Neural cell (in vitro differentiated cells): ENCODE measurements around the gene DUOX1. TPM values are rescaled to one million over a fixed set of nuclear protein-coding genes. Genes with fewer than 3 reads are reported as not detected.

Experiments used
- H2AFZ ChIP-seq: fragments of 200-600, 300-800 bp; sonication (generic), shearing (Covaris generic); 2 replicates; pipeline ENCODE4 v1.6.0; 2014; ENCODE audit warnings: low read depth, mild to moderate bottlenecking, antibody characterized with exemption, low read length, moderate library complexity
- H3F3A ChIP-seq: fragments of 200-600 bp; shearing (Covaris generic); 2 replicates; pipeline ENCODE4 v1.6.1; 2016; ENCODE audit warnings: mild to moderate bottlenecking, moderate library complexity, mixed read lengths, antibody characterized with exemption, low read length; ENCODE audit not compliant: insufficient read depth, poor library complexity, severe bottlenecking
- H3K27ac ChIP-seq: fragments of 200-600, 300-800 bp; sonication (generic), shearing (Covaris generic); 2 replicates; pipeline ENCODE4 v1.5.1; 2014; ENCODE audit warnings: mild to moderate bottlenecking, low read length, moderate library complexity
- H3K27me3 ChIP-seq: fragments of 300-800, 200-600 bp; sonication (generic), shearing (Covaris generic); 2 replicates; pipeline ENCODE4 v1.6.0; 2014; ENCODE audit warnings: mild to moderate bottlenecking, low read depth, low read length, moderate library complexity; ENCODE audit not compliant: insufficient read depth
- H3K36me3 ChIP-seq: fragments of 300-800, 200-600 bp; sonication (generic), shearing (Covaris generic); 2 replicates; pipeline ENCODE4 v1.5.1; 2014; ENCODE audit warnings: mild to moderate bottlenecking, antibody characterized with exemption, low read length, moderate library complexity; ENCODE audit not compliant: insufficient read depth
- H3K4me2 ChIP-seq: fragments of 300-800, 200-600 bp; sonication (generic), shearing (Covaris generic); 2 replicates; pipeline ENCODE4 v1.6.0; 2014; ENCODE audit warnings: mild to moderate bottlenecking, low read length
- H3K4me3 ChIP-seq: fragments of 300-800, 200-600 bp; sonication (generic), shearing (Covaris generic); 2 replicates; pipeline ENCODE4 v1.5.1; 2014; ENCODE audit warnings: mild to moderate bottlenecking, low read length, moderate library complexity
- H3K79me2 ChIP-seq: fragments of 200-600 bp; shearing (Covaris generic); replicated peaks from 2 replicates; pipeline ENCODE4 v1.6.0; 2014; ENCODE audit warnings: mild to moderate bottlenecking, low read length, moderate library complexity; ENCODE audit not compliant: insufficient read depth
- H3K9ac ChIP-seq: fragments of 300-800, 200-600 bp; sonication (generic), shearing (Covaris generic); 2 replicates; pipeline ENCODE4 v1.6.1; 2016; ENCODE audit warnings: mild to moderate bottlenecking, low read length, mixed read lengths
- H3K9me2 ChIP-seq: fragments of 200-600 bp; shearing (Covaris generic); 2 replicates; pipeline ENCODE4 v1.6.1; 2016; ENCODE audit warnings: mild to moderate bottlenecking, low read length, mixed read lengths; ENCODE audit not compliant: insufficient read depth
- H3K9me3 ChIP-seq: fragments of 200-600, 300-800 bp; sonication (generic), shearing (Covaris generic); 2 replicates; pipeline ENCODE4 v1.6.1; 2016; ENCODE audit warnings: mild to moderate bottlenecking, mixed run types, low read length, moderate library complexity, mixed read lengths
- H4K20me1 ChIP-seq: fragments of 200-600 bp; shearing (Covaris generic); 2 replicates; pipeline ENCODE4 v1.6.1; 2016; ENCODE audit warnings: mild to moderate bottlenecking, mixed run types; ENCODE audit not compliant: insufficient read depth
- EP300 ChIP-seq: fragments of 450-650 bp; conservative IDR thresholded peaks from 2 replicates; pipeline ENCODE4 v1.6.1; 2014; ENCODE audit warnings: antibody characterized with exemption, mild to moderate bottlenecking, moderate library complexity; ENCODE audit not compliant: poor library complexity, severe bottlenecking
- EZH2 ChIP-seq: fragments of 200-600, 300-800 bp; shearing (Covaris generic), sonication (generic); IDR thresholded peaks from 2 replicates; pipeline ENCODE4 v1.6.1; 2014; ENCODE audit warnings: antibody characterized with exemption, low read length, borderline replicate concordance, mild to moderate bottlenecking; ENCODE audit not compliant: insufficient read depth, poor library complexity, severe bottlenecking
- MXI1 ChIP-seq: fragments of 450-650 bp; conservative IDR thresholded peaks from 2 replicates; pipeline ENCODE4 v1.6.1; 2014; ENCODE audit warnings: antibody characterized with exemption, mild to moderate bottlenecking; ENCODE audit not compliant: poor library complexity, severe bottlenecking
- POLR2AphosphoS5 ChIP-seq: IDR thresholded peaks from 2 replicates; pipeline ENCODE4 v1.6.1; 2012
- RAD21 ChIP-seq: fragments of 450-650 bp; conservative IDR thresholded peaks from 2 replicates; pipeline ENCODE4 v1.6.1; 2014; ENCODE audit warnings: antibody characterized with exemption, mild to moderate bottlenecking, moderate library complexity
- SMC3 ChIP-seq: fragments of 450-650 bp; conservative IDR thresholded peaks from 2 replicates; pipeline ENCODE4 v1.6.1; 2014; ENCODE audit warnings: antibody characterized with exemption, mild to moderate bottlenecking, moderate library complexity; ENCODE audit not compliant: poor library complexity
- TAF1 ChIP-seq: IDR thresholded peaks from 2 replicates; pipeline ENCODE4 v1.6.1; 2012; ENCODE audit warnings: low read depth
- polyA plus RNA-seq: library from polyadenylated mRNA; depleted of rRNA; stranded (reverse); fragments of >200 nt; gene quantifications from 2 replicates; pipeline ENCODE4 v1.2.3, GENCODE V29; 2014
- TF ChIP-seq, protein P1 (sequence below): fragments of 450-650 bp; IDR thresholded peaks from 2 replicates; pipeline ENCODE4 v1.5.1; 2014; ENCODE audit warnings: antibody characterized with exemption, mild to moderate bottlenecking, moderate library complexity; ENCODE audit not compliant: poor library complexity, severe bottlenecking
- TF ChIP-seq, protein P2 (sequence below): IDR thresholded peaks from 2 replicates; pipeline ENCODE4 v1.6.1; 2012; ENCODE audit warnings: borderline replicate concordance

DUOX1 gene
- polyA plus RNA-seq, 1 donor from 2014 or later, result not detected

DNA sequence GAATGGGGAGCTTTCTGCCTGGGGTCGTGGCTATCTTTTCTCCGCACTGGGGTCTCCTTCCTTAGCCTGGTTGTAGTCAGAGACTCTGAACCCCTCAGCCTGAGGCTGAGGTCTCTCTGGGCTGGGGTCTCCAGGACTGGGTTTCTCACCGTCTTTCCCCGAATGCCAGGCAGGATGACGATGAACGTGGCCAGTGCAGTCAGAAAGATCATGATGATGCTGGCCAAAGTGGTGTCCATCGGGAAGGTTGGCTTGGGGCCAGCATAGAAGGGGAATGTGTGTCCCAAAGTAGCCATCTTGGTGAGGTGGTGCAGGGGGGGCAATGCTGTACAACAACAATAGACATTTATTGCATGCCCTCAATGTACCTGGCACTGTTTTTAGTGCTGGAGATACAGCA is 7.1 kb upstream of the DUOX1 start:
- no peak overlapping the region for H3K9ac ChIP-seq
- no peak overlapping the region for H2AFZ ChIP-seq
- no peaks in the 10 kb centered on the region for H3F3A ChIP-seq
- peaks cover 59% of the 10 kb centered on the region for H3K27me3 ChIP-seq
- H3K27ac ChIP-seq, result no peak overlapping the region
- TF ChIP-seq MXI1 (no peak), RAD21 (no peak)
- H3K36me3 ChIP-seq, result no peaks in the 10 kb centered on the region
- no peaks in the 10 kb centered on the region for H4K20me1 ChIP-seq
- no peaks in the 10 kb centered on the region for H3K9me2 ChIP-seq
- no peak overlapping the region for H3K4me2 ChIP-seq
- H3K4me3 ChIP-seq, result no peak overlapping the region
- H3K79me2 ChIP-seq, result no peaks in the 10 kb centered on the region
- no peaks in the 10 kb centered on the region for H3K9me3 ChIP-seq

DNA sequence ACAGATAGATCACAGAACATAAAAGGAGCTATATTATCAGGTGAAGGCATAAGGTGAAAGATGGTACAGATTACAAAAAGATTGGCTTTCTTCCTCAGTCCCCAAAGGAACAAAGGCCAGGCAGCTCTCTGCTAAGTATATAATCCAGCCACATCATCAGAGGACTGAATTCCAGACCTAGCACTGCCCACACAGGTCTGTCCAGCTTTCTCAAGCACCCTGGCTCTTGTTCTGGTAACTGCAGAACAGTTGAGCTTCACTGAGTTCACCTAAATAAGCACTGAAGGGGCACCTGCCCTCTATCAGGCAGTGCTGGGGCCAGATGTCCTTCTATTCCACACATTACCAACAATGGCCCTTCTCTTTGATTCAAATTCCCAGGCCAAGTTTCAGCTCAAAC is 6.4 kb upstream of the DUOX1 start:
- H4K20me1 ChIP-seq, result no peaks in the 10 kb centered on the region
- no peak overlapping the region for H3K4me3 ChIP-seq
- H3F3A ChIP-seq, result no peaks in the 10 kb centered on the region
- no peak overlapping the region for H3K27ac ChIP-seq
- H3K36me3 ChIP-seq, result no peaks in the 10 kb centered on the region
- no peaks in the 10 kb centered on the region for H3K79me2 ChIP-seq
- no peak overlapping the region for H2AFZ ChIP-seq
- no peak overlapping the region for H3K4me2 ChIP-seq
- peaks cover 61% of the 10 kb centered on the region for H3K27me3 ChIP-seq
- H3K9ac ChIP-seq, result no peak overlapping the region
- TF ChIP-seq, protein P1, sequence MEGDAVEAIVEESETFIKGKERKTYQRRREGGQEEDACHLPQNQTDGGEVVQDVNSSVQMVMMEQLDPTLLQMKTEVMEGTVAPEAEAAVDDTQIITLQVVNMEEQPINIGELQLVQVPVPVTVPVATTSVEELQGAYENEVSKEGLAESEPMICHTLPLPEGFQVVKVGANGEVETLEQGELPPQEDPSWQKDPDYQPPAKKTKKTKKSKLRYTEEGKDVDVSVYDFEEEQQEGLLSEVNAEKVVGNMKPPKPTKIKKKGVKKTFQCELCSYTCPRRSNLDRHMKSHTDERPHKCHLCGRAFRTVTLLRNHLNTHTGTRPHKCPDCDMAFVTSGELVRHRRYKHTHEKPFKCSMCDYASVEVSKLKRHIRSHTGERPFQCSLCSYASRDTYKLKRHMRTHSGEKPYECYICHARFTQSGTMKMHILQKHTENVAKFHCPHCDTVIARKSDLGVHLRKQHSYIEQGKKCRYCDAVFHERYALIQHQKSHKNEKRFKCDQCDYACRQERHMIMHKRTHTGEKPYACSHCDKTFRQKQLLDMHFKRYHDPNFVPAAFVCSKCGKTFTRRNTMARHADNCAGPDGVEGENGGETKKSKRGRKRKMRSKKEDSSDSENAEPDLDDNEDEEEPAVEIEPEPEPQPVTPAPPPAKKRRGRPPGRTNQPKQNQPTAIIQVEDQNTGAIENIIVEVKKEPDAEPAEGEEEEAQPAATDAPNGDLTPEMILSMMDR, result no peak
- TF ChIP-seq RAD21 (no peak), POLR2AphosphoS5 (no peak), EZH2 (no peak), SMC3 (no peak), TAF1 (no peak), MXI1 (no peak), EP300 (no peak)
- TF ChIP-seq, protein P2, sequence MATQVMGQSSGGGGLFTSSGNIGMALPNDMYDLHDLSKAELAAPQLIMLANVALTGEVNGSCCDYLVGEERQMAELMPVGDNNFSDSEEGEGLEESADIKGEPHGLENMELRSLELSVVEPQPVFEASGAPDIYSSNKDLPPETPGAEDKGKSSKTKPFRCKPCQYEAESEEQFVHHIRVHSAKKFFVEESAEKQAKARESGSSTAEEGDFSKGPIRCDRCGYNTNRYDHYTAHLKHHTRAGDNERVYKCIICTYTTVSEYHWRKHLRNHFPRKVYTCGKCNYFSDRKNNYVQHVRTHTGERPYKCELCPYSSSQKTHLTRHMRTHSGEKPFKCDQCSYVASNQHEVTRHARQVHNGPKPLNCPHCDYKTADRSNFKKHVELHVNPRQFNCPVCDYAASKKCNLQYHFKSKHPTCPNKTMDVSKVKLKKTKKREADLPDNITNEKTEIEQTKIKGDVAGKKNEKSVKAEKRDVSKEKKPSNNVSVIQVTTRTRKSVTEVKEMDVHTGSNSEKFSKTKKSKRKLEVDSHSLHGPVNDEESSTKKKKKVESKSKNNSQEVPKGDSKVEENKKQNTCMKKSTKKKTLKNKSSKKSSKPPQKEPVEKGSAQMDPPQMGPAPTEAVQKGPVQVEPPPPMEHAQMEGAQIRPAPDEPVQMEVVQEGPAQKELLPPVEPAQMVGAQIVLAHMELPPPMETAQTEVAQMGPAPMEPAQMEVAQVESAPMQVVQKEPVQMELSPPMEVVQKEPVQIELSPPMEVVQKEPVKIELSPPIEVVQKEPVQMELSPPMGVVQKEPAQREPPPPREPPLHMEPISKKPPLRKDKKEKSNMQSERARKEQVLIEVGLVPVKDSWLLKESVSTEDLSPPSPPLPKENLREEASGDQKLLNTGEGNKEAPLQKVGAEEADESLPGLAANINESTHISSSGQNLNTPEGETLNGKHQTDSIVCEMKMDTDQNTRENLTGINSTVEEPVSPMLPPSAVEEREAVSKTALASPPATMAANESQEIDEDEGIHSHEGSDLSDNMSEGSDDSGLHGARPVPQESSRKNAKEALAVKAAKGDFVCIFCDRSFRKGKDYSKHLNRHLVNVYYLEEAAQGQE, result no peak
- H3K9me2 ChIP-seq, result no peaks in the 10 kb centered on the region
- H3K9me3 ChIP-seq, result no peaks in the 10 kb centered on the region

DNA sequence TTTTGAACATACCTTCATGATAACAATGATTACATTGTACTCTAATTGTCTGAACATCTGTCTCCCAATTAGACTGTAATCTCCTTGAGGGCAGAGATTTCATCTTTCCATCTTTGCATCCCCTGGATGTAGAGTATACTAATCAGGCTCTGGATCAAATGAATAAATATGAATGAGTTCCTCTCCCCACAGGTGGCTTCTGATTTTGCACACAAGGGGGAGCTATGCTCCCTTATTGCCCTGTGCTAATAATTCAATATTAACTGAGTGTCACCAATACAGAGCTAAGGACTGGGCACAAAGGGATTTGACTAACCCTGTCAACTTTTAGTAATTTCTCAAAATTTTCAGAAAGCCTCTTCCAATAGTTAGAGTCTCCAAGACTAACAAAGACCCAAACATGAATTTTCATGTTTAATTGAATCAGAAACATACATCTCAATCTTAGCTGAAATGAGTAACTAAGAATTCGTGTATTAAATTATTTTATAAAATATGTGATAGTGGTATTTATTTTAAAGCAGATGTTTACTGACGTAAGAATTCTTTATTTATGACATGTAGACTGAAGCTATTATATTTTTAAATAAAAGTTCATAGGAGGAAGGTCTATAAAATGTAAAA is 3.1 kb upstream of the DUOX1 start:
- Histone ChIP-seq H3K9me2 (no peaks in the 10 kb centered on the region), H4K20me1 (no peaks in the 10 kb centered on the region), H2AFZ (no peak overlapping the region), H3K9me3 (no peaks in the 10 kb centered on the region), H3K4me2 (no peak overlapping the region), H3K4me3 (no peak overlapping the region), H3K79me2 (no peaks in the 10 kb centered on the region), H3F3A (no peaks in the 10 kb centered on the region), H3K27ac (no peak overlapping the region), H3K27me3 (peaks cover 88% of the 10 kb centered on the region), H3K36me3 (no peaks in the 10 kb centered on the region), H3K9ac (no peak overlapping the region)
- TF ChIP-seq EZH2 (no peak), POLR2AphosphoS5 (no peak), MXI1 (no peak), RAD21 (no peak), EP300 (no peak), SMC3 (no peak), TAF1 (no peak)
- TF ChIP-seq, protein P1, result no peak
- TF ChIP-seq, protein P2, result no peak
